Loucy (cell line): Measurements from ENCODE around the gene EVC.

Experiments
- H2AFZ ChIP-seq: fragments of 200-600 bp; sonication (generic); 2 replicates; pipeline ENCODE4 v1.6.0; 2016; ENCODE audit warnings: antibody characterized with exemption, mild to moderate bottlenecking, low read length, moderate library complexity
- H3F3A ChIP-seq: fragments of 200-600 bp; 2 replicates; pipeline ENCODE4 v1.6.0; 2016; ENCODE audit warnings: antibody characterized with exemption, low read depth, mild to moderate bottlenecking
- H3K27me3 ChIP-seq: fragments of 200-600 bp; sonication (generic); 2 replicates; pipeline ENCODE4 v1.6.1; 2014; ENCODE audit warnings: low read length, mild to moderate bottlenecking; ENCODE audit not compliant: insufficient read depth, poor library complexity, severe bottlenecking
- H3K36me3 ChIP-seq: fragments of 200-600 bp; sonication (generic); 2 replicates; pipeline ENCODE4 v1.6.1; 2016; ENCODE audit warnings: low read length; ENCODE audit not compliant: insufficient read depth
- H3K4me1 ChIP-seq: fragments of 200-600 bp; sonication (generic); 2 replicates; pipeline ENCODE4 v1.5.1; 2014; ENCODE audit warnings: low read length, mild to moderate bottlenecking; ENCODE audit not compliant: insufficient read depth, poor library complexity, severe bottlenecking
- H3K4me2 ChIP-seq: fragments of 200-600 bp; sonication (generic); 2 replicates; pipeline ENCODE4 v1.6.0; 2014; ENCODE audit warnings: antibody characterized with exemption, low read length, low read depth, mild to moderate bottlenecking; ENCODE audit not compliant: poor library complexity, severe bottlenecking
- H3K4me3 ChIP-seq: fragments of 200-600 bp; sonication (generic); 2 replicates; pipeline ENCODE4 v1.5.1; 2014; ENCODE audit warnings: low read length, mild to moderate bottlenecking, mixed read lengths; ENCODE audit not compliant: poor library complexity, severe bottlenecking
- H3K79me2 ChIP-seq: fragments of 200-600 bp; sonication (generic); 2 replicates; pipeline ENCODE4 v1.6.1; 2014; ENCODE audit warnings: low read length; ENCODE audit not compliant: insufficient read depth
- H3K9ac ChIP-seq: fragments of 200-600 bp; sonication (generic); 2 replicates; pipeline ENCODE4 v1.6.0; 2014; ENCODE audit warnings: mild to moderate bottlenecking, low read depth, low read length, moderate library complexity; ENCODE audit not compliant: poor library complexity, severe bottlenecking
- H3K9me2 ChIP-seq: fragments of 200-600 bp; sonication (generic); replicated peaks from 2 replicates; pipeline ENCODE4 v1.6.1; 2016; ENCODE audit warnings: low read depth, low read length, mixed read lengths
- H3K9me3 ChIP-seq: fragments of 200-600 bp; sonication (generic); 2 replicates; pipeline ENCODE4 v1.6.1; 2014; ENCODE audit warnings: mild to moderate bottlenecking, antibody characterized with exemption, low read length, low read depth; ENCODE audit not compliant: insufficient read depth
- H4K20me1 ChIP-seq: fragments of 200-600 bp; sonication (generic); 2 replicates; pipeline ENCODE4 v1.6.0; 2014; ENCODE audit warnings: antibody characterized with exemption, low read length, mild to moderate bottlenecking; ENCODE audit not compliant: insufficient read depth, poor library complexity, severe bottlenecking
- CTCF ChIP-seq: fragments of 200-600 bp; sonication (generic); conservative IDR thresholded peaks from 2 replicates; pipeline ENCODE4 v1.5.1; 2014; ENCODE audit warnings: mild to moderate bottlenecking, antibody characterized with exemption, low read length
- EZH2phosphoT487 ChIP-seq: fragments of 200-600 bp; IDR thresholded peaks from 2 replicates; pipeline ENCODE4 v1.6.1; 2018; ENCODE audit warnings: antibody characterized with exemption, mild to moderate bottlenecking, moderate library complexity, borderline replicate concordance

Gene EVC

GRCh38 chr4:5664778-5665177, 46.2 kb upstream of the EVC start:
- no peaks in the 10 kb centered on the region for H4K20me1 ChIP-seq
- no peaks in the 10 kb centered on the region for H3K36me3 ChIP-seq
- H3K4me1 ChIP-seq = no peaks in the 10 kb centered on the region
- no peak overlapping the region for H3K9ac ChIP-seq
- H3K27me3 ChIP-seq = no peaks in the 10 kb centered on the region
- no peak overlapping the region for H3K4me2 ChIP-seq
- peaks cover 3% of the 10 kb centered on the region; the same call in 1 of the 2 replicates for H3K9me3 ChIP-seq
- TF ChIP-seq EZH2phosphoT487 (no peak), CTCF (no peak)
- H3K9me2 ChIP-seq = no peaks in the 10 kb centered on the region
- no peak overlapping the region for H3K4me3 ChIP-seq
- no peaks in the 10 kb centered on the region for H3K79me2 ChIP-seq
- no peaks in the 10 kb centered on the region for H3F3A ChIP-seq
- no peak overlapping the region for H2AFZ ChIP-seq

- H3K27me3 ChIP-seq = no peaks in the 10 kb centered on the region
- H3K4me1 ChIP-seq = no peaks in the 10 kb centered on the region
- no peak for TF ChIP-seq EZH2phosphoT487
- no peaks in the 10 kb centered on the region for H3K79me2 ChIP-seq
- no peak overlapping the region for H2AFZ ChIP-seq
- H4K20me1 ChIP-seq = no peaks in the 10 kb centered on the region
- no peak overlapping the region for H3K4me3 ChIP-seq
- peaks cover 7% of the 10 kb centered on the region; the same call in 1 of the 2 replicates for H3K9me3 ChIP-seq
- H3K9ac ChIP-seq = no peak overlapping the region
- H3F3A ChIP-seq = no peaks in the 10 kb centered on the region
- no peaks in the 10 kb centered on the region for H3K9me2 ChIP-seq
- H3K36me3 ChIP-seq = no peaks in the 10 kb centered on the region
- H3K4me2 ChIP-seq = no peak overlapping the region
These were observed 44.3 kb upstream of the EVC start for GRCh38 chr4:5666741-5667140.

- H3K36me3 ChIP-seq = no peaks in the 10 kb centered on the region
- H3K4me2 ChIP-seq = no peak overlapping the region
- H3K27me3 ChIP-seq = no peaks in the 10 kb centered on the region
- H3K4me3 ChIP-seq = no peak overlapping the region
- no peaks in the 10 kb centered on the region for H3F3A ChIP-seq
- TF ChIP-seq CTCF = no peak
- H3K9ac ChIP-seq = no peak overlapping the region
- no peaks in the 10 kb centered on the region for H3K4me1 ChIP-seq
- H4K20me1 ChIP-seq = no peaks in the 10 kb centered on the region
- H3K9me3 ChIP-seq = no peaks in the 10 kb centered on the region; the same call in 1 of the 2 replicates
- no peaks in the 10 kb centered on the region for H3K79me2 ChIP-seq
- H2AFZ ChIP-seq = no peak overlapping the region
- no peaks in the 10 kb centered on the region for H3K9me2 ChIP-seq
These were observed 34.2 kb upstream of the EVC start for GRCh38 chr4:5676763-5677162.

- Histone ChIP-seq H2AFZ (no peak overlapping the region), H3K9ac (no peak overlapping the region), H3K4me2 (no peak overlapping the region), H3K4me1 (no peaks in the 10 kb centered on the region), H3K27me3 (no peaks in the 10 kb centered on the region), H3K9me3 (peaks cover 4% of the 10 kb centered on the region; the same call in 1 of the 2 replicates), H3K9me2 (no peaks in the 10 kb centered on the region), H3K36me3 (no peaks in the 10 kb centered on the region), H3K79me2 (no peaks in the 10 kb centered on the region), H3F3A (no peaks in the 10 kb centered on the region), H3K4me3 (no peak overlapping the region), H4K20me1 (no peaks in the 10 kb centered on the region)
- TF ChIP-seq EZH2phosphoT487 (no peak), CTCF (no peak)
These were observed 32.0 kb upstream of the EVC start for GRCh38 chr4:5678977-5679376.
